NOMO-1 treated with dmso at 0.1 percent for 144 hours (cell line): Measurements from ENCODE around the gene RETNLB.

ENCODE experiments used
- DNase-seq: peaks from one replicate; lab custom pipeline; 2025; ENCODE audit not compliant: unreplicated experiment; lab: John Stamatoyannopoulos, UW

Gene RETNLB, protein sequence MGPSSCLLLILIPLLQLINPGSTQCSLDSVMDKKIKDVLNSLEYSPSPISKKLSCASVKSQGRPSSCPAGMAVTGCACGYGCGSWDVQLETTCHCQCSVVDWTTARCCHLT

GRCh38 chr3:108757404-108757982 lies at the start of gene RETNLB:
TSS of gene RETNLB (minus strand) at chr3:108757410. CDS start at chr3:108757185, 225 bp downstream.
- DNase-seq: no peak

DNA sequence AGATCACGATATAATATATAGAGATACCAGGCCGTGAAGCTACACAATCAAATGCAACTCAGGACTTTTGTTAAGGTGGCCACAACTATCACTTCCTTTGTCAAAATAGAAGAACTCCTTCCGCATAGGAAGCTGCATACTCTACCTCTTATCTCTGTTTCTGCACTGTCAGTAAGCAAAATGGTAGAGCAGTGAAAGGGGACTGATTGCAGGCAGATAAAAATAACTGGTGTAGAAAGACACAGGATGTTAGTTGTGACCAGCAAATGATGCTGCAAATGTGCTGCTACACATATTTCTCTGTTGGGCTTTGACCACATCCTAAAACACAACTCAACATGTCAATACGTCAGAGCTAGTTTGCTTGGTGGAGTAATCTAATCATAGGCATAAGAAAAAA lies 49.1 kb upstream of the RETNLB start:
- no peak for DNase-seq

GRCh38 chr3:108804966-108805365 lies 47.8 kb upstream of the RETNLB start:
- no peak for DNase-seq

- DNase-seq: no peak
Observed at GRCh38 chr3:108804437-108804836, 47.2 kb upstream of the RETNLB start.

- DNase-seq: no peak
Observed at GRCh38 chr3:108791473-108791872, 34.3 kb upstream of the RETNLB start.

GRCh38 chr3:108780235-108780634 lies 23.0 kb upstream of the RETNLB start:
- DNase-seq: no peak

- no peak for DNase-seq
Observed at GRCh38 chr3:108779496-108779895, 22.3 kb upstream of the RETNLB start.

GRCh38 chr3:108775649-108776048 lies 18.4 kb upstream of the RETNLB start:
- DNase-seq: no peak

- no peak for DNase-seq
Observed at GRCh38 chr3:108767253-108767652, 10.0 kb upstream of the RETNLB start.

DNA sequence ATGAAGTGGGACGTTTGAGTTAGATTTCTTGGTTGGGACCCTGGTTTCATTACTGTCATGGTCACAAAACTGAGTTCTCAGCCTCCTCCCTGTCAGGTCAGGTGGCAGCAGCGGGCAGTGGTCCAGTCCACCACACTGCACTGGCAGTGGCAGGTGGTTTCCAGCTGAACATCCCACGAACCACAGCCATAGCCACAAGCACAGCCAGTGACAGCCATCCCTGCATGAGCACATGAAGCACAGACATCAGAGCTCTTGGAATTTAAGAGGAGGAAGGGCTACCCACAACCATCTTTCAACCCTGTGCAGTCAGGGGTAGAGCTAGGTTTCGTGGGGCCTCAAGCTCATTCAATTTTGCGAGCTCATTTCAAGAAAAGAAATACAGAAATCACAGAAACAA lies 1.5 kb downstream of the RETNLB start:
- no peak for DNase-seq

DNA sequence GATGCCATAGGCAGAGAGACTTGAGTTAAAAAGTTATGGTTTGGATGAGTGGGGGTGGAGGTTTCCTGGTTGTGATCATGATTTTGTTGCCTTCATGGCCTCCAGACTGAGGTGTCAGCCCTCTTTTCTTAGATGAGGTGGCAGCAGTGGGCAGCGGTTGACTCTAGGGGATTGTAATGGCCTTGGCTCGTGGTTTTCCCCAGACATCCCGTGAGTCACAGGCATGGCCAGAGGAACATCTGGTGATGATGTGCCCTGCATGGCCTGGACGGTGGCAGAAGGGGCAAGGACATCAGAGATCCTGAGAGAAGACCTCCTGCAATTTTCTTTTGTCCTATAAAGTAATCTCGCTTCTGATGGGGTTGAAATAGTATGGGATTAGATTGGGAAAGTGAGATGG lies 12.4 kb downstream of the RETNLB start:
- no peak for DNase-seq

- DNase-seq: no peak
Observed at GRCh38 chr3:108742929-108743328, 14.3 kb downstream of the RETNLB start.

- no peak for DNase-seq
Observed at GRCh38 chr3:108736821-108737220, 20.4 kb downstream of the RETNLB start.

DNA sequence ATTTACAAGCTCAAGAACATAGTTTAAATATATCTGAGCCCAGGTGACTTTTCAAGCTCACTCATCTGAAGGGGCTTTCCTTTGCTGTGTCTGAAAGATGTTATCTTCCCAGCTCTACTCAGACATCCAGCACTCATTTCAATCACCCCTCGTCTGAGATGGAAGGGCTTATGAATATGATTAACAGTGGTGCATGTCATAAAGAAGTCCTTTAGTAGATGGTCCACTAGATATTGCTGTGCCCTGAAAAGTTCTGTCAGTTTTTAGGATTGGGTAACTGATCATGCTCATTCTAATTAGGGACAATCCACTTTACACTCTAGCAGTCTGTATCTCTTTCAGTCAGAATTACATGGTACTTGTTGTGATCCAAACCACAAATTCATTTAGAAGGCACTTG lies 28.3 kb downstream of the RETNLB start:
- no peak for DNase-seq

GRCh38 chr3:108728105-108728504 lies 29.1 kb downstream of the RETNLB start:
- DNase-seq: no peak

DNA sequence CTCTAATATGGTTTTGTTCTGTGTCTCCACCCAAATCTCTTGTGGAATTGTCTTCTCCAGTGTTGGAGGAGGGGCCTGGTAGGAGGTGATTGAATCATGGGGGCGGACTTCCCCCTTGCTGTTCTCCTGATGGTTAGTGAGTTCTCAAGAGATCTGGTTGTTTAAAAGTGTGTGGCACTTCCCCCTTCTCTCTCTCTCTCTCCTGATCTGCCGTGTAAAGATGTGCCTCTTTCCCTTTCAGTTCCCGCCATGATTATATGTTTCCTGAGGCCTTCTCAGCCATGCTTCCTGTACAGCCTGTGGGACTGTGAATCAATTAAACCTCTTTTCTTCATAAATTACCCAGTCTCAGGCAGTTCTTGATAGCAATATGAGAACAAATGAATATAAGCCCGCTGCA lies 33.1 kb downstream of the RETNLB start:
- DNase-seq: no peak

DNA sequence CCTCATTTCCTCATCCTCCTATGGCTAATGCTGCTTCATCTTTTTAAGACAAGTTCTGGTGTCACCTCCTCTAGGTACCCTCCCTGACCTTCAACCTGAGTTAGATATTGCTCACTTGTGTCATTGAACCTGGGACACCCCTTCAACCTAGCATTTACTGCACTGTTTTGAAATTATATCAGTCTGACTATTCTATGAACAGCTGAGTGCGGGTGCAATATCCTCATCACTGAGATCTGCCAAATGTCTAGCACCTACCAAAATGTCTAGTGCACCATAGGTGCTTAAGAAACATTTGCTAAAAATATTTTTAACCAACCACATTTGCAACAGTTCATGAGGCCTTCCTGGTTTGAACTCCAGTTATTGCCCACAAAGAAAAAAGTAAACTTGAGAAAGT lies 34.5 kb downstream of the RETNLB start:
- DNase-seq: no peak

DNA sequence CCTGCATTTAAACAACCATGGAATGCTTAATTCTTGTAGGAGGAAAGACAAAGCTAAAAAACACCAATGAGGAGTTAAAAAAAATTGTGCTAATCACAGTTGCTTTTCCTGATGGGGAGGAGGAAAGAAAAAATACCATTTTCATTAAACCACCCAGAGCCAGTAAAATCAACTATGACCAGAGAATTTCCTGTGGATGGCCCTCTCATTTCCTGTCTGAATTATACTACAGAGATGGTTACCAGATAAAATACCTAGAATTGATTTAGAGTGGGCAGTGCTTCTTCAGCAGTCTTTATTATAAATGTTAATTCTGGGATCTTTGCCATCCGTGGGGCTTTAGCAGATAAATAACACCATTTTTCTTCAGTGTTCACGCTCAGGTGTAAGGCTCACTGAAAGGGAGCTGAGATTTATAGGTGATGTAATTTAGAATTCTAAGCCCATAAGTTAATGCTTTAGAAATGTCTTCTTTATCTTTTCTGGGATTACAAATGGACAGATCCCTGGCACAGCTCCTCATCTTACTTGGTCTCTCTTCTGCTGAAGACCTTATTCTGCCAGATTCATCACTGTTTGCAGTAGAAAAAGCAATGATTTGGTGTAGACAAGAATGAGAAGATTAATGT lies 37.9 kb downstream of the RETNLB start:
- DNase-seq: no peak

GRCh38 chr3:108718454-108718853 lies 38.8 kb downstream of the RETNLB start:
- DNase-seq: no peak

DNA sequence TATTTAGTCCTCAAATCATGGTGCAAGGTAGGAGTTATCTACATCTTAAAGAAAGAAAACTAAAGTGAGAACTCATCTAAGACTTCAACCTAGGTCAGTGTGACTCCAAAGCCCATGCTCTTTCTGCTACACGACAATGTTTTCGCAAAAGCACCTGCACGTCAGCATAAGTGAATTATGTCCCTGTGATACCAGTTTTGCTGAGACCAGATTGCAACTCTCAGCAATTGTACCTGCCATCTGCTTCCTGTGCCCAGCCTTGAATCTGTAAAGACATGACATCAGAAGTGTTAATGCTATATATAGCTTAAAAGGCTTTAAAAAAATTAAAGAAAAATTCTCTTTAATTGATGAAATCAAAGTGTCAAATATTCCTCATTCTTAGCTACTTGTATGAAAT lies 43.4 kb downstream of the RETNLB start:
- DNase-seq: no peak

DNA sequence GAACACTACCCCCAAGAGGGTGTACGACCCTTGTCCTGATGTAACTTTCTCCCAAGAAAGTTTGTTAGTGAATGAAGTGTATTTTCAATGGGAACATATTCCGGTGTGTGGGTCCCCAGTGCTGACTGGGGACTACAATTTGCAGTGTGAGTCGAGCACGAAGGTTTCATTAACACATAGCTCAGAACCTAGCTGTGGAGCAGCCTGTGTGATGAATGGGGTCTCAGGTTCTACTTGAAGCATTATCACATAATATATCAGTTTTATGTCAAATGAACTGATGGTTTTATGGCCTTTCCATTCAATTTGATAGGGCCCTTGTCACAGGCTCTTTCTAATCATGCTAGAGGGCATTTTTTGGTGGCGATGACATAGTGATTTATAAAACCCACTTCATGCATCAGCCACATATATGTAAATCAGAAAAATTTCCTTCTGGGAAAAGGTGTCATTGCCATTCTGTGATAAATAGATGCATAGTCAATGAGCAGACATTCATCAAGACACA lies 44.1 kb downstream of the RETNLB start:
- no peak for DNase-seq
